ENCODE results near the gene RCAN1.

The RCAN1 gene

DNA sequence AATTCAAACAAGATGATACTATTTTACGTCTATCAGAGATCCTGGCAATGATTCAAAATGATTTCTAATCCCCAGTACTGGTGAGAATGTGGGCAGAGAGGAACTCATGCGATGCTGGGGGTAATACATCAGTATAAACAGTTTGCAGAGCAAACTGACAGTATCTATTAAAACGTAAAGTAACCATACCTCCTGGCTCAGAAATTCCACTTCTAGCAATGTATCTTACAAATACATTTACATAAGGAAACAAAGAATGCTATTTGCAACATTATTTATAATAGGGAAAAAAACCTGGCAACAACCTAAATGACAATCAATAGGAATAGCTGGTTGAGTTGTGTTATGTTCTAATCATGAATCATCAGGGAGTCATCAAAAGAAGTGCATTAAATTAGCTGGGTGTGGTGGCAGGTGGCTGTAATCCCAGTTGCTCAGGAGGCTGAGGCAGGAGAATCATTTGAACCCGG lies 15.9 kb downstream of the RCAN1 start:
- no peak for DNase-seq (ENCODE audit: low read depth)

DNA sequence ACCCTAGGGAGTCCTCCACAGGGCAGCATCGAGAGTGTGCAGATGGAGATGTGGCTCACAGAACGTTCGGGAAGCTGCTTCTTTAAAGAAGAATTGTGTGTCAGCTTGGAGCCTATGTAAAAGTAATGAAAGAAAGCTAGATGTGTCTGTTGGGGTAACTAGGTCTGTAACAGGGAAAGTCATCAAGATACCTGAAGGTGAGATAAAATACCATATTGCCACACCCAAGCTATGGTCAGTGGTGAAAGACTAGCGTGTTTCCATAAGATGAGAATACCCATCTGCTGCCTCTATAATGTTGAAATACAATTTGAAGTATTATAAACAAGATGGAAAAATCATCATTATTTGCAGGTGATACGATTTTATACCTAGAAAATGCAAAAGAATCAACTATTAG lies 17.5 kb downstream of the RCAN1 start:
- DNase-seq (ENCODE audit: low read depth): no peak

DNA sequence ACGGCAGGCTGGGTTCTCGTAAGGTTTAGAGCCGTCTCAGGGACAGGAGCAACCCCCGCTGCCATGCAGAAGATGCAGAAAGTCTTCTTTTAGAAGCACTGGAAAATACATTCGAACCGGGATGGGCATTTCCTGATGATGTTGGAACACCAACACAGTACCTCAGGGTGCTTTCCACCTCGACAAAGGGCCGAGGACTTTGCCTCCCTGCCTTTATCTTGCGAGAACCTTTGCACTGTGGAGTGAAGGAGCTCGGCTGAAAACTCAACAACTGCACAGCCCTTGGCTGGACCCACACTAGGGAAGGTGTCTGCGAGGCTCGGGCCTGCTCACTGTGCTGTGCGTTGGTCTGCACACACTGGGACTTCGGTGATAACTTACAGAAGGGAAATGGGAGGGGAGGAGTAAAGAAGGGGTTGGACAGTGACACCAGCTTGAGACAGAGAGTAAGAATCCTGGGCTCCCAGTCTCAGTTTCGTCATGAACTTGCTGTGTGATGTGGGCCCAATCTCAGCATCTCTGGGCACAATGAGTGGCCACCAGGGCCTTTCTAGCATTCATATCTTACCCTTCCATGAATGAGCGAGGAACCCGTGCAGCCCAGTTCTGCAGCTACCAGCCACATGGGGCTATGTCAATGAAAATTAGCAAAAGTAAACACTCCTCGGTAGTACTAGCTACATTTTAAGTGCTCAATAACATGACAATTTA lies 18.2 kb downstream of the RCAN1 start:
- no peak for DNase-seq (ENCODE audit: low read depth)

DNA sequence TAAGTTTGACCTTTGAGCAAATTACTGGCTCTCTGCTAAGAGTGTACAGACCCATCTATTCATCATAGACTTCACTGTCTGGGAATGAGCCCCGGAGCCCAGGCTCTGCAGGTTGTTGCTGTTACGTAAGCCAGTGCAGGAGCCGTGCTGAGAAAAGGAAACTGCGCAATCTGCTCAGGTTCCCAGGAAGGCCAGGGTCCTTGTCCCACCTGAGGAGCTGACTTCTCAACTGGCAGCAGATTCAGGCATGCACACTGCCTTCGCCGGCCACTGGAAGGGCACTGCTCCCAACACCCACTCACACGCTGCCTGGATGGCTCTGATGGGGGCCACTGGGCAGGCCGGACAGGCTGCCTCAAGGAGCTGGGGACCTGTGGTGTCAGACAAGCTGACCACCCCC lies 19.5 kb downstream of the RCAN1 start:
- no peak for DNase-seq (ENCODE audit: low read depth)

DNA sequence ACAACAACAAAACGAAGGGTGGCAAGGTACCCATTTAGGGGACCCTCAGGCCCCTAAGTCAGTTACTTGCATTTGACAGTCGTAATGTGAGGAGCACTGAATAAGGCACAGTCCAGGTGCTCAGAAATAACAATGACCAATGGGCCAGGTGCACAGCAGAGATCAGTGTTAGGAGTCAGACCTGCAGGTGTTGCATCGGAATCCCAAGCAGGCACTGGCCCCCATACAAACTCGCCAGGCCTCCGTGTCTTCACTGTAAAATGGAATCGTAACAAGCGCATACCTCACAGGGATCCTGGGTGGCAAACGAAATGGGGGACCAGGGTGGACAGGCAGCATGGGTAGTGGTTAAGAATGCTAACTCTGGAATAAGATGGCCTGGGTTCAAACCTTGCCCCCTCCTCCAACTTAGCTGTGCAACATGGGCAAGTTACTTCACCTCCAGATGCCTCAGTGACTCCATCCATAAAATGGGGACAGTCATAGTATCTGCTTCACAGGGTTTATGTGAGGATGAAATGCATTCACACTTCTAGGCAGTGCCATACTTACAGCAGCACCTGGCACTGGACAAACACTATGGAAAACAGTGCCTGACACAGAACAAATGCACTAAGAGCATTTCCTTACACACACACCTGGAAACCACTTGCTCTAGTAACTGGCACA lies 20.2 kb downstream of the RCAN1 start:
- no peak for DNase-seq (ENCODE audit: low read depth)

DNA sequence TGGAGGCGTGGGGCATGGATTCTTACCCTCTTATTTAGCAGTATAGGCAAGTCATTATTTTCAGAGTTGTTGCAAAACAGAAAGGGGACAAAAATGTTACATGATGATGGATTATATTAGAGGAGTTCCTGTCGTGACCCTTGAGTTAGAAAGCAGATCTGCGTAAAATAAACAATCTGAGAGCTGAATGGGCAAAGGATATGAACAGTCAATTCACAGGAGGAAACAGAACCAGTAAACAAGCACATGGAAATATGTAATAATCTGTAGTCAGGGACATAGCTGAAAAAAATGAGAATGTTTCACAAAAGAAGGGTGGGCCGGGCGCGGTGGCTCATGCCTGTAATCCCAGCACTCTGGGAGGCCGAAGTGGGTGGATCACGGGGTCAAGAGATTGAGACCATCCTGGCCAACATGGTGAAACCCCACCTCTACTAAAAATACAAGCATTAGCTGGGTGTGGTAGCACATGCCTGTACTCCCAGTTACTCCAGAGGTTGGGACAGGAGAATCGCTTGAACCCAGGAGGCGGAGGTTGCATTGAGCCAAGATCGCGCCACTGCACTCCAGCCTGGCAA lies 20.9 kb downstream of the RCAN1 start:
- DNase-seq (ENCODE audit: low read depth): no peak

DNA sequence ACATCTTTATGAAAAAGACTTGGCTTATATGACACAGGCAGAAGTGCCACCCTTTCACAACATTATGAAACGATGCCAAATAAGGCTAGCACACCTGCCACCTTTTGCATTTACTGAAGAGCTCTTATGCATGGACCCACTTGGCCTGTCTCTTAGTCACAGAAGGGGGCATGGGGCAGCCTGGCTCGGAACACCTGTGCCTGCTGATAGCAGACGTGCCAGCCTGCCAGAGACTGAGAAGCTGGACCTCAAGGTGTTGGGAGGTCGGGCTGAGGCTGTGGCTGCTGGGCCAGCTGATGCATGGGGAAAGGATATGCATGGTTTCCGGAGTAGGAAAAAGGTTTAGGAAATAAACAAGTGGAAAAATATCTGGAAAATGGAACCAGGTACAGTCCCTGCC lies 21.5 kb downstream of the RCAN1 start:
- no peak for DNase-seq (ENCODE audit: low read depth)

DNA sequence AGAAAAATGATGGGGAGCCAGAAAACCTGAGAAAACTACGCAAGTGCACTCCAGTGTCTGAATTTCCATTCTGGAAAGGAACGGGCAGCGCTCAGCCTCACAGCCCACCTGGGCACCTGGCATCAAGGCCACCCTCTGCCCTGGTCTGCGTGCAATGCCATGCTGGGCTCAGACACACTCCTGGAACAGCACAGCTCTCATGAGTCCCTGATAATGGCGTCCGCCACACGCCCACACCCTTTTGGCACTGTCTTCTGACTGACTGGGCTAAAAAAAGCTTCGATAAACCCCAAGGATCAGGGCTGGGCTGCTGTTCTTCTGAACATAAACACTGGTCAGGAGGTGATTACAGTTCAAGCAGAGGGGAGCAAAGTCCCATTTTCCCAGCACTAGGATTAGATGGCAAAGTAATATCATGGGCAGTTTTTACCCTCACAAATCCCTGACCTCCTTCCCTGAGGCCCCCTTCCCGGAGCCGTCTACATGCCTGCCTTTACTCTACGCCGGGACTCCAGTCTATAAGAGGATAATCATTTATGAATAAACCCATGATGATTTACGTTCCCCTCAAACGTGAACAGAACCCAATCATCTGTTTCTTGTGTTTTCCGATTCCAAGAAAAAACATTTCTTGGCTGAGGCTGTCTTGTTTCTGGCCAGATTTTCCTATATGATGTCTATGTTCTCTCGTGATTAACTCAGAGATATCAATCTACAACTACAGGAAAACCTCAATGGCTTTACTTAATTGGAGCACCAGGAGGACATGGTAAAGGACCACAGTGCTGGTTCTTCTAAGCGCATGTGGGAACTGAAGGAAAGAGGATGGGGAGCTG lies 22.6 kb downstream of the RCAN1 start:
- no peak for DNase-seq (ENCODE audit: low read depth)

DNA sequence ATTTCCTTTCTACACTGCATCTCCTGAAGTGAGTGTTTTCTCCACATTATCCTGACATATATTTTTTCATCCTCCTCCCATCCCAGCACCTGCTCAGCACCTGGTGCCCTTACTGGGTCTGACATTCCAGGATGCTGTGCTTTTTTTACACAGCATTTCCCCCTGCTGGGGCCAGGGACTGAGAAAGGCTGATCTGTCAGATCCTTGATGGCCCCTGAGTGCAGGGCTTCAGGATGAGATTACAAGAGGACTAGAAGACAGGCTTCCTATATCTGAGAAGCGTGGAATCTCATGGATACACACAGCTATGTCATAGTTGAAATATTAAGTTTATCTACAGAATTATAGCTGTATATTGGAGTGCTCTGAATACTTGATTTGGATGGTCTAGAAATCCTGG lies 24.4 kb downstream of the RCAN1 start:
- no peak for DNase-seq (ENCODE audit: low read depth)

DNA sequence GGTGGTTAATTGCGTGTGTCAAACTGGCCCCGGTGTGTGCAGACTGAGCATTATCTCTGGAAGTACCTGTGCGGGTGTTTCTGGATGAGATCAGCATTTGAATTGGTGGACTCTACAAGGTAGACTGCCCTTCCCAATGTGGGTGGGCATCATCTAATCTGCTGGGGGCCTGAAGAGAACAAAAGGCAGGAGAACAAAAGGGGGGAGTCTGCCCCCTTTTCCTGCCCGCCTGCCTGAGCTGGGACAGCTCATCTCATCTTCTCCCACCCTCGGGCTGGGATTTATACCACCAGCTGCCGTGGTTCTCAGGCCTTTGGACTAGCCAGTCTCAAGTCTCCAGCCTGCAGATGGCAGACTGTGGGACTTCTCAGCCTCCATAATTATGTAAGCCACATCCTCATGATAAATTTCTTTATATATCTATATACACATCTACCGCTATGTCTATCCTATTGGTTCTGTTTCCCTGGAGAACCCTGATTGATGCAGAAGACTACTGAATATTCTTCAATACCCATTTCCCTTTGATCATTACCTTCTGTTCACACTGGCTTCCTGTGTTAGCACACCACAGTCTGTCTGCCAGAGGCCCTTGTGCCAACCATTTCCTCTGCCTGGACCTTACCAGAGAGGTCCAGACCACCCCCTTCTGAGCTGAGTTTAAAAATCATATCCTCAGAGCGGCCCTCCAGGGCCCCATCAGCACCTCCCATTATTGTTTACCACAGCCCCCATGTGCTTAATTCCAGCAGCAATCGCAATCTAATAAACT lies 25.2 kb downstream of the RCAN1 start:
- no peak for DNase-seq (ENCODE audit: low read depth)

DNA sequence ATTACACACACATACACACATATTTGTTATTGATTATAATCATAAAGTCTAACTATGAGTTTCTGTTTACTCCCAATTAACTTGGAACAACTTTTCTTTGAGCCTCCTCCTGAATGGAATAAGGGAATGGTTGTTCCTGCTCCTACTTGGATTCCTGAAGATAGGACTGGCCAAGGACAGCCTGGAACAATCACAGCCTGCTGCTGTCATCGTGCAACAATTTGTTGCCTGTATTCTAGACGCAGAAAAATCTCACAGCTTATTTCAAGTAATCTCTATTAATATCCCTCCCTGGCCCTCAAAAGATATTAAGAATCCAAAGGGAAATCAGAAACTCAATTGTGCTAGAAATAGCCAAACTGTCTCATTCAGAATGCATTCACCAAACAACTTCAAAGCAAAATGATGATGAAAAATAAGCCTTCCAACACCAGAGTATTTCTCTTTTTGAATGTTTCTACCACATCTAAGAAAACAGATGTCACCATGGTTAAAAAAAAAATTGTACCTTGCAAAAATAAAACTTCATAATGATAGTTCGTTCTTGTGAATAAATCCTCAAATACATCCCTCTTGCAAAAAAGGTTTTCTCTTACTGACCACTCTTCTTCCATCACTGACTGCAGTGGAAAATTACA lies 30.9 kb downstream of the RCAN1 start:
- no peak for DNase-seq (ENCODE audit: low read depth)

DNA sequence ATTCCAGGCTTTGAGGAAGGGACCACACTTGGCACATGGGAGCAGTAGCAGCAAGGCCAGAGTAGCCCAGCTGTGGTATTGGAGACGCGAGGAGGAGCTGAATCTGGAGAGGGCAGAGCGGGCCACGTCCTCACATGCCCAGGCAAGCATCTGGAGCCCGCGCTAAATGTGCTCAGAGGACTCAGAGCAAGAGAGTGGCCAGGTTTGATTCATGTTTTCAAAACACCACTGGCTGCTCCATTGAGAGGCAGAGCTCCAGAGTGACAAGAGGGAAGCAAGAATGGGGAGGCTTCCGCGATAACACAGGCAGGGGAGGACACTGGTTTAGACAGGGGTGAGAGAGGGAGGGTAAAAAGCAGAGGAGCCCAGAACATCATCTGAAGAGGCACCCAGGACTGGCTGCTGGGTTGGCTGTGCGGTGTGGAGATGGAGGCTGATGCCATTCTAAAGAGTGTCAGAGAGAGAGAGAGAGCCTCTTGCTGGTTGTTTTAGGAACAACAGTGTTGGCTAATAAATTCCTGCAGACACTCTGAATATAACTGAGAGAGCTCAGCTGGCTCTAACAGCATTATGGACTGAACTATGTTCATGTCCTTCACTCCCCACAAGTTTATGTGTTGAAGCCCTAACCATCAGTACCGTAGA lies 32.3 kb downstream of the RCAN1 start:
- DNase-seq (ENCODE audit: low read depth): no peak

DNA sequence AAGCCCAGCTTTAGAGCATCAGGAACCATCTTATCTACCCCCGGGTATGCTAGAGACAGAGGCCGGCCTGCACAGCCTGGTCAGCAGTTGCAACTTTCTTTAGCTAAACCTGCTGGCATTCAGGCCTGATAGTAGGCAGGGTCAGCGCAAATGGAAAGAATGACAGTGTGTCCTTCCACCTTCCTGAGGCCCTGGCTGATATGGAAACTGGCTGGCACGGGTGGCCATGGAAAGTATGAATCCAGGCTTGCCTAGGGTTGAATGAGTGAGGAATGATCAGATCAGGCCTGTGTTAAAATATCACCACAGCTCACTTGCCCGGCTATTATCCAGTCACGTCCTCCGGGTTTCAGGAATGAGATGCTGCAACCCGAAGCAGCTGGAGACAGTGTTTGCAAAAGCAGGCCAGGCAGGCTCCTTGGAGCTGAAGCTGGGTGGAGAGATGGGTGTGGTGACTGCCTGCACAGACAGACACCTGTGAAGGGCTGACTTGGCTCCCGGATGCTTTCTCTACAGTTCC lies 34.7 kb downstream of the RCAN1 start:
- DNase-seq (ENCODE audit: low read depth): no peak

DNA sequence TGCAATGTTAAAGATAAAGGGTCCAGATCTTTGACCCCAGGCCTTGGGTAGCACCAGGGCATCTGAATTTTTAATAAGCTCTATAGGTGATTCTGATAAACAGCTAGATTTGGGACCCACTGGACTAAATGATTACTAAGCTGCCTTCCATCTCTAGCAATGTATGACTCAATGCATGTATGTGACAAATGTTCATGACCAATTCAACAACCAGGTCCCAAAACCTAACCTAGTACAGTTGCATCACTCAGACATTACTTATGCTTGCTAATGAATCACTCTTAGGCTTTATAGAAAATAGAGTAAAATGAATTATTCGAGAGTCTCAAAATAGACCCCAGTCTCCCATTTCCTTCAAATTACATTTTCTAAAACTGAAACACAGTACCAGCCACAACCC lies 35.5 kb downstream of the RCAN1 start:
- DNase-seq (ENCODE audit: low read depth): no peak

DNA sequence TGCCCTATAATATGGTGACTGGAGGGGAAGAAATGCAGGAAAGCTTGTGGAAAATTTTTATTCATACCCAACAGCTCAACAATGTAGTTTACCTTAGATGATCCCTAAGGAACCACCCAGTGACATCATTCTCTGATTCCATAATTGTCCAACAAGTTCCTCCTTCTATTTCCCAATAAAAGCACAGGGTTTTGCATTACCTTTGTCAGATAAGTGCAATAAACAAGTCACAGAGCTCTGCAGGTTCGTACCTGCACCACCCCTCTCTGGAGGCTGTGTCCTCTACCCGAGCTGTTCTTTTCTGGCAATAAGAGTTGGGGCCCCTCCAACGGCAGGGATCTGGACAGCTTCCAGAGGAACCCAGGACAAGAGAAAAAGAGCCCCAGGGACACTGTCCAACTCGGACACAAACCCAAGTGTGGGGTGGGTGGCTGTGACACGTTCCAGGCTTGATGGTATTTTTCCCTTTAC lies 38.8 kb downstream of the RCAN1 start:
- DNase-seq (ENCODE audit: low read depth): no peak

DNA sequence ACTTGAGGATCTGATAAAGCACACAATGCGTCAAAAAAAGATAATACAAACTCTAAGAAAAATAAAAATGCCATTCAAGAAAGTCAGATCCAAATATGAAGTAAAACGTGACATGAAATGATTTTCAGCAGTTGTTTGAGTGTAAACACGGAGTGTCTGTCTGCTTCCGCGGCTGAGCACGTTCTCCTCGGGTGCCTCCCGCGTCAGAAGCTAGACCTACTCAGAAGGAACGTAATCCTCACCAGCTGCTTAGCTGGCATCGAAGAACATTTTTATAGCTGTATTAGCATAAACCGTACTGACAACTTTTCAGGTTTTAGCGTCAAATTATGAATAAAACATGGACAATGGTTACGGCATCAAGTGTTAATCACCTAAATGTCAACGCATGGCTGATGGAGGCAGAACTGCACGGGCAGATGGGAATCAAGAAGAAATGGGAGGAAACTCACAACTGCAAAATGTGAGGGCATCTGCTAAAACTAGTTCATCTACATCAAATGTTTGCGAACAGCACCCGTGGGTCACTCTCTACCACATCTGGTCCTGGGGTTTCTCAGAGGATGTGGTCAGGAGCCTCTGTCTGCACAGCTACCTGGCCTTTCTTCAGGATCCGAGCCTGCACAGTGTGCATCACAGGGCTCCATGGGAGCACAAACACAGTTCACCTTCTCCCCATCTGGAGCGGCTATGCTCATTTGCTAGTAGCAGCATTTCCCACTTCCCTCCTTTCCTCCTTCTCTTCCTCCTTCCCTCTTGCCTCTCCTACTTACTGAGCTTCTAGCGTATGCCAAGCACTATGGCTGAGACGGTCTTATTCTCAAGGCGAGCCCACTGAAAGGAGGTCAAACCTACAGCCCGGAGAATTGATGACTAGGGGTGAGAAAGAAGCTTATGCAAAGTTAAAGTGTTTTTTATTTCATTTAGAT lies 40.0 kb downstream of the RCAN1 start:
- no peak for DNase-seq (ENCODE audit: low read depth)

DNA sequence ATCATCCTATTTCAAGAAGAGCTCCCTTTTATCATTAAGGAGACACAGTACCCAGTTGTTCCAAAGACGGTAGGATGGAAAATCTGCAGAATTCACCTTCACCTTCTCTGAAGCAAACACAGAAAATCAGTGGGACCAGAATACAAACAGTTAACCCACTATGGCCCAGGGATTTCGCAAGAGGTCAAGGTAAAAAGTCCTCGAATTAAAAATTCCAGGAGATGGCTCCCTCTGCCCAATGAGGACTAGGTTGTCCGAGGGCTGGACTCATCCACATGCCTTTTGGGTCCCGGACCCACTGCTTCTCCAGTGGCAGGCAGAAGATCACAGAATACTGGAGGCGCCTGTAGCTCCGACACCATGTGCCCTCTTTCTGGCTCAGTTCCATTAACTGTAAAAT lies 42.9 kb downstream of the RCAN1 start:
- no peak for DNase-seq (ENCODE audit: low read depth)

DNA sequence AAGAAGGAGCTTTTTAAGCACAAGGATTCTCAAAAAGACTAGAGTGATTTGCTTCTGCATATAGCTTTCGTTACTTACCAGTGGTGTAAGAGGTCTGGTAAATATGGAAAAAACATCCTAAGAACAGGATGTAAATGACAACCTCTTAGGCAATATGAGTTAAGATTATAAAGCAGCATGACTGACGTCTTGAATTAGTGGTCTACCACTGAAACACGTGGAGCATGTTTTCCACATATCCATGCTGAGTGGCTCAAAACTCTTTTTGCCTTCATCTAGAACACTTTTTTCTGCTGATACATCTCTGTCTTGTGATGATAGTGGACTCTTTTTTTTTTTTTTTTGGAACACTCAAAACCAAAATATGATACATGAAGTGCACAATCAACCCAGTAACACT lies 44.6 kb downstream of the RCAN1 start:
- no peak for DNase-seq (ENCODE audit: low read depth)

DNA sequence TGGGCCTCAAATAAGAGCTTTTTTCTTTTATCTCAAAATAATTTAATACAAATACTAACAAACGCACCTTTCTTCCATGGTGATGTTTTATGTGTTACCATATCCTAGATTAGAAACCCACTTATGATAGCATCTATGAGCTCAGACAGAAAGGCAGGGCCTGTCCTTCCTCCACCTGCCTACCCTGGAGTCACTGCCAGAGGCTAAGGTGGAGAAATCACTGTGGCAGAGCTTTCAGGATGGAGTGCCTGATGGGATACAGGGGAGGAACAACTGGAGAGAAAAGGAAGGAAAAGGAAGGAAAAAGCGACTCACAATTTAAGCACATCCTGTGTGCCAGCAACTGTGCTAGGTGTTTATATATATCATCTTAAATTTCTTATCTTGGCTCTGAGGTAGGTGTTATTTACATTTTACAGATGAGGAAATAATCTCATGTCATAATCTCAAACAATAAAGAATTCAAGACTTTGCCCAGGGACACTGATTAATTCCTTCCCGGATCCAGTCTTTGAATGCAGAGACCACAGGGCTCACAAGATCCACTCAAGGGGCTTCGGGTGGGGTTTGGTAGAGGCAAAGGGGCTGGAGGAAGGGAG lies 45.4 kb downstream of the RCAN1 start:
- no peak for DNase-seq (ENCODE audit: low read depth)
